KMS-11 (cell line): ENCODE measurements around the gene AFF1.

Experiments
- H2AFZ ChIP-seq: fragments of 200-600 bp; sonication (generic); 2 replicates; pipeline ENCODE4 v1.6.1; 2016; ENCODE audit warnings: antibody characterized with exemption, mixed run types, low read depth
- H3K27ac ChIP-seq: fragments of 200-600 bp; sonication (generic); 2 replicates; pipeline ENCODE4 v1.6.1; 2016; ENCODE audit warnings: mild to moderate bottlenecking, mixed run types
- H3K27me3 ChIP-seq: fragments of 200-600 bp; sonication (generic); 2 replicates; pipeline ENCODE4 v1.6.1; 2017; ENCODE audit warnings: mild to moderate bottlenecking, low read depth, mixed run types, moderate library complexity; ENCODE audit not compliant: insufficient read depth
- H3K36me3 ChIP-seq: fragments of 200-600 bp; sonication (generic); 2 replicates; pipeline ENCODE4 v1.6.1; 2017; ENCODE audit warnings: mild to moderate bottlenecking, mixed run types; ENCODE audit not compliant: insufficient read depth
- H3K4me1 ChIP-seq: fragments of 200-600 bp; sonication (generic); 2 replicates; pipeline ENCODE4 v1.6.1; 2016; ENCODE audit warnings: mild to moderate bottlenecking, low read depth, mixed run types; ENCODE audit not compliant: poor library complexity, severe bottlenecking
- H3K4me2 ChIP-seq: fragments of 200-600 bp; sonication (generic); 2 replicates; pipeline ENCODE4 v1.7.0; 2016; ENCODE audit warnings: mild to moderate bottlenecking, mixed run types
- H3K4me3 ChIP-seq: fragments of 200-600 bp; sonication (generic); IDR thresholded peaks from 2 replicates; pipeline ENCODE4 v1.6.1; 2017; ENCODE audit warnings: low read depth, low read length, mixed read lengths; ENCODE audit not compliant: insufficient read depth
- H3K79me2 ChIP-seq: fragments of 200-600 bp; sonication (generic); 2 replicates; pipeline ENCODE4 v1.6.1; 2016; ENCODE audit warnings: low read depth, mixed run types; ENCODE audit not compliant: insufficient read depth
- H3K9ac ChIP-seq: fragments of 200-600 bp; sonication (generic); 2 replicates; pipeline ENCODE4 v1.6.1; 2016; ENCODE audit warnings: mild to moderate bottlenecking, mixed run types
- H4K20me1 ChIP-seq: fragments of 200-600 bp; sonication (generic); 2 replicates; pipeline ENCODE4 v1.6.1; 2016; ENCODE audit warnings: mild to moderate bottlenecking, mixed run types; ENCODE audit not compliant: insufficient read depth
- TF ChIP-seq, protein P1 (sequence below): fragments of 200-600 bp; sonication (generic); conservative IDR thresholded peaks from 2 replicates; pipeline ENCODE4 v1.6.1; 2017; ENCODE audit warnings: low read depth, mild to moderate bottlenecking, antibody characterized with exemption, low read length, moderate library complexity, mixed read lengths

The AFF1 gene

DNA sequence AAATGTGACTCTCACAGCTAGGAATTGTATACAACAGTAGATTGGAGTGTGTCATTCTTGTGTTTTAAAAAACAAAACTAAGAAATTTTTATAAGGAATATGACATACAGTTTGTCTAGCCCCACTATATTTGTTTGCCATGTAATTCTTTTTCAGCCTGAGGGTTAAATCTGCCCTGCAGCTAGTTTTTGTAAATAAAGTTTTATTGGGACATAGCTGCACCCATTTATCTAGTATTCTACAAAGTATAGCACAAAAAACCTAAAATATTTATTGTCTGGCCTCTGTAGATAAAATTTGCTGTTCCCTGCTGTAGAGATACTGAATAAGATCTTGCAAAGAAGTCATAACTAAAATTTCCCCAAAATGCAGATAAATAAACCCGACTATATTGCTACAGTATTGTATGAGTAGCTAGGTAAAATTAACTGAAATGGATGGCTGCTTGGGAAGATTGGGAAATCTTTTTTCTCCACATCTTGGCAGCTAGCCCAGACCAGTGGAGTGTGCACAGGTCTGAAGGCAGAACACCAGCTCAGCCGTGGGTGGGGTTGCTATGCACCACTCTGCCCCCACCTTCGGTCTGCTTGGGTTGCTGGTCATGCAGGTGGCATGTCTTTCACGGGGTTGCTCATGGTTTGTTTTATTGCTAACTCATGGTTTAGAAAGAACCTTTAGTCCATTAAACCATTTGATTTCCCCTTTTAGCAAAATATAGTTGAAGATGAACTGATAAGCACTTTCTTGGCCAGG is 157.8 kb downstream of the AFF1 start:
- no peak overlapping the region for H2AFZ ChIP-seq
- H3K4me3 ChIP-seq, result no peak overlapping the region
- no peaks in the 10 kb centered on the region; the same call in 1 of the 2 replicates for H3K36me3 ChIP-seq
- peaks cover 23% of the 10 kb centered on the region for H3K4me1 ChIP-seq
- TF ChIP-seq, protein P1, sequence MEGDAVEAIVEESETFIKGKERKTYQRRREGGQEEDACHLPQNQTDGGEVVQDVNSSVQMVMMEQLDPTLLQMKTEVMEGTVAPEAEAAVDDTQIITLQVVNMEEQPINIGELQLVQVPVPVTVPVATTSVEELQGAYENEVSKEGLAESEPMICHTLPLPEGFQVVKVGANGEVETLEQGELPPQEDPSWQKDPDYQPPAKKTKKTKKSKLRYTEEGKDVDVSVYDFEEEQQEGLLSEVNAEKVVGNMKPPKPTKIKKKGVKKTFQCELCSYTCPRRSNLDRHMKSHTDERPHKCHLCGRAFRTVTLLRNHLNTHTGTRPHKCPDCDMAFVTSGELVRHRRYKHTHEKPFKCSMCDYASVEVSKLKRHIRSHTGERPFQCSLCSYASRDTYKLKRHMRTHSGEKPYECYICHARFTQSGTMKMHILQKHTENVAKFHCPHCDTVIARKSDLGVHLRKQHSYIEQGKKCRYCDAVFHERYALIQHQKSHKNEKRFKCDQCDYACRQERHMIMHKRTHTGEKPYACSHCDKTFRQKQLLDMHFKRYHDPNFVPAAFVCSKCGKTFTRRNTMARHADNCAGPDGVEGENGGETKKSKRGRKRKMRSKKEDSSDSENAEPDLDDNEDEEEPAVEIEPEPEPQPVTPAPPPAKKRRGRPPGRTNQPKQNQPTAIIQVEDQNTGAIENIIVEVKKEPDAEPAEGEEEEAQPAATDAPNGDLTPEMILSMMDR, result no peak
- H3K79me2 ChIP-seq, result peaks cover 6% of the 10 kb centered on the region; the same call in 1 of the 2 replicates
- H3K27me3 ChIP-seq, result no peaks in the 10 kb centered on the region
- no peaks in the 10 kb centered on the region for H4K20me1 ChIP-seq
- peak overlapping the region; percentile 11; the same call in 1 of the 2 replicates for H3K4me2 ChIP-seq
- H3K9ac ChIP-seq, result no peak overlapping the region
- no peak overlapping the region; the same call in 1 of the 2 replicates for H3K27ac ChIP-seq

DNA sequence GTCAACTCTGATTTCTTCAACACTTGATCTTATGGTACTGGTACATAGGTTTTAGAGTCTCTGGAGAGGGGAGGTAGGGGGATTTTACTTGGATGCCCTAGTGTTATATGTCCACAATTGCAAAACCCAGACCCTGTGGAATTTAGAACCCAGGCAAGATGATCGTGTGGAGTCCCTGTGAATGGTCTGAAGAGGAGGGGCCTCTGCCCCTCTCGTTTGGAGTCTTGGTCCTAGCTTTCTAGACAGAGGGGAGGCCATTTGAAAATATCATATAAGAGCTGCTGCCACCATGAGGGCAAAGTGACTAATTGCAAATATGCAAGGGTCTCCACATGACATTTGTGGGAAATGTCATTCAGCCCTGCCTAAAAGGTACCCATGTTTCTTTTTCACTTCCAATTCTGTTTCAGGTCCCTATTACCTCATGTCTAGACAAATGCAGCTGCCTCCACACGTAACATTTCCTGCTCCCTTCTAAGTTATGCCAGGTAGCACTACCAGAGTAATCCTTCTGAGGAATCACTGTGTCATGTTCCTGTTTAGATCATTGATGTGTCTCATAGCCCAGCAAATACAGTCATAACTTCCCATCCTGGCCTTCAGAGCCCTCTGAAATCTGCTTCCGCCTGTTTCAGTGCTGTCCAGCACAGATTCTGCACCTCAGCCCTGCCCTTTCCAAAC is 158.8 kb downstream of the AFF1 start:
- TF ChIP-seq, protein P1, result peak; percentile 80
- Histone ChIP-seq H2AFZ (no peak overlapping the region), H3K79me2 (no peaks in the 10 kb centered on the region; the same call in 1 of the 2 replicates), H3K4me1 (peaks cover 23% of the 10 kb centered on the region), H3K36me3 (no peaks in the 10 kb centered on the region; the same call in 1 of the 2 replicates), H3K4me3 (no peak overlapping the region), H3K27me3 (no peaks in the 10 kb centered on the region), H4K20me1 (no peaks in the 10 kb centered on the region), H3K9ac (no peak overlapping the region), H3K27ac (no peak overlapping the region; the same call in 1 of the 2 replicates), H3K4me2 (no peak overlapping the region; the same call in 1 of the 2 replicates)

DNA sequence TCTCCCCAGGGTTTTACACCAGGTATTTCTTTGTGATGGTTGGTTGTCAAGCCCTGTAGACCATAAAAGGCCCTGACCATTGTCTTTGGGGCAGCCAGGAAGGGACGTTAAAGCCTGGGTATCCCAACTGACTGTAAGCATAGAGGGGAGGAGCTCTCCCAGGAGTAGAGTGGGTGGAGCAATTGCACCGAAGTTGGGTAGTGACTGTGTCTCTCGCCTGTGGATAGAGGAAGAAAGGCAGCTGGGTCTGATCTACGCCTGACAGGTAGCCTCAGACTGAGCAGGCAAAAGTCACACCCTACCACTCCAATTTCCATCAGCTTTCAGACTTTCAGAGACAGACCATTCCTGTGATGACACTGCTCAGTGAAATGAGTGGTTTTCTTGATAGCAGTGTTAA is 162.3 kb downstream of the AFF1 start:
- Histone ChIP-seq H3K4me2 (no peak overlapping the region), H3K79me2 (no peaks in the 10 kb centered on the region; the same call in 1 of the 2 replicates), H3K4me1 (peaks cover 18% of the 10 kb centered on the region), H4K20me1 (no peaks in the 10 kb centered on the region), H3K9ac (no peak overlapping the region), H2AFZ (no peak overlapping the region), H3K27me3 (no peaks in the 10 kb centered on the region), H3K4me3 (no peak overlapping the region), H3K36me3 (no peaks in the 10 kb centered on the region; the same call in 1 of the 2 replicates), H3K27ac (no peak overlapping the region)
- TF ChIP-seq, protein P1, result no peak

DNA sequence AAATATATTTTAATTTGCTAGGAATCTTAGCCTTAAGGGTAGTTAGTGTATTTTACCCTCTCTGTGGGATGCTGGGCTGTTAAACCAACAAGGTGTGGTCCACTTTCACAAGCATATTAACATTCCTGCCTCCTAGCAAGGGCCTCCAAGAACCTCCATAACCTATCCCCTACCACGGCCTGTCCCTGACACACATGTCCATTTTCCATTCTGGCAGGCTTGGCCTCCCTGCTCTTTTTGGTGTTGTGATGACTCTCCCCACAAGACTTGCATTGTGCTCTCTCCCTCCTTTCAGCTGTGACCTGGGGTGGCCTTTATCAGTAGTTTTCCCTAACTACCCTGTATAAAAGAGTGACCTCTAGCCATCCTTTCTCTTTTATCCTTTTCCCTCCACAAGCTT is 165.4 kb downstream of the AFF1 start:
- TF ChIP-seq, protein P1, result no peak
- Histone ChIP-seq H3K4me2 (no peak overlapping the region), H4K20me1 (no peaks in the 10 kb centered on the region), H3K4me1 (peaks cover 12% of the 10 kb centered on the region), H2AFZ (no peak overlapping the region), H3K9ac (no peak overlapping the region), H3K27me3 (no peaks in the 10 kb centered on the region), H3K4me3 (no peak overlapping the region), H3K36me3 (no peaks in the 10 kb centered on the region; the same call in 1 of the 2 replicates), H3K27ac (no peak overlapping the region), H3K79me2 (no peaks in the 10 kb centered on the region; the same call in 1 of the 2 replicates)
